ENCODE data around the gene ZNF189. TPM values are rescaled to one million over a fixed set of nuclear protein-coding genes. Genes with fewer than 3 reads are reported as not detected.

The ZNF189 gene
- total RNA-seq, 1 donor from 2014 or later: 18.8 TPM

DNA sequence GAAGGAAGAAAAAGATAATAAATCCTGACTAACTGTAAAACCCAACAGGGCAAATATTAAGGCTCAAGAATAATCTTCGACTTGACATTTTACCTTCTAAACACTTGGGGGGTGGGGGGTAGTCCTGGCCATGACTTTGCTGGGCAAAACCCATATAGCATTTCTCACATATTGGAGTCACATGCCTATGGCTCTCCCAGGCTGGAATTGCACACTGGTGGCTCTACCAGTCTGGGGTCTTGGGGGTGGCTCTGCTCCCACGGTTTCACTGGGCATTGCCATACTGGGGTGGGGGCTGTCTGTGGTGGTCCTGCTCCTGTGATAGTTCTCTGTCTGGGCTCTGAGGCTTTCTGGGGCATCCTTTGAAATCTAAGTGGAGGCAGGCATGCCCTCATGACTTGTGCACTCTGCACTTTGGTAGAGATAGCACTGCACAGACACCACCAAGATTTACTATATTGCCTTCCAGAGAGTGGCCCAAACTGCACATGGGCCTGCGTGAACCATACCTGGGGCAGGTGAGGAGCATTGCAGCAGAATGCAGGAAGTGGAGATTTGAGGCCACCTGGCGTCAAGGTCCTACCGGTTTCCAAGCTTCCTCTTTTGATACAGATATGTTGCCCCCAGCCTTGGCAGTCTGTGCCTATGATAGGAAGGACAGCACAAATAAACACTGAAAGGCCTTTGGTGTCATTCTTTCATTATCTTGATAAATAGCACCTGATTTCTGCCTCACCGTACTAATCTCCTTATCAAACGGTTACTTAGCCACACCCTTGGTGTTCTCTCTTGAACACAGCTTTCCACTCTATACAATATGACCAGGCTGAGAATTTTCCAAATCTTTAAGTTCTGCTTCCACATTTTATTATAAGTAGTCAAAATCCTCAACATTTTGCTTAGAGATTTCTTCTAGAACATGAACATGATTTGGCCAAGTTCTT lies 43.6 kb upstream of the ZNF189 start:
- TF ChIP-seq, protein P1, sequence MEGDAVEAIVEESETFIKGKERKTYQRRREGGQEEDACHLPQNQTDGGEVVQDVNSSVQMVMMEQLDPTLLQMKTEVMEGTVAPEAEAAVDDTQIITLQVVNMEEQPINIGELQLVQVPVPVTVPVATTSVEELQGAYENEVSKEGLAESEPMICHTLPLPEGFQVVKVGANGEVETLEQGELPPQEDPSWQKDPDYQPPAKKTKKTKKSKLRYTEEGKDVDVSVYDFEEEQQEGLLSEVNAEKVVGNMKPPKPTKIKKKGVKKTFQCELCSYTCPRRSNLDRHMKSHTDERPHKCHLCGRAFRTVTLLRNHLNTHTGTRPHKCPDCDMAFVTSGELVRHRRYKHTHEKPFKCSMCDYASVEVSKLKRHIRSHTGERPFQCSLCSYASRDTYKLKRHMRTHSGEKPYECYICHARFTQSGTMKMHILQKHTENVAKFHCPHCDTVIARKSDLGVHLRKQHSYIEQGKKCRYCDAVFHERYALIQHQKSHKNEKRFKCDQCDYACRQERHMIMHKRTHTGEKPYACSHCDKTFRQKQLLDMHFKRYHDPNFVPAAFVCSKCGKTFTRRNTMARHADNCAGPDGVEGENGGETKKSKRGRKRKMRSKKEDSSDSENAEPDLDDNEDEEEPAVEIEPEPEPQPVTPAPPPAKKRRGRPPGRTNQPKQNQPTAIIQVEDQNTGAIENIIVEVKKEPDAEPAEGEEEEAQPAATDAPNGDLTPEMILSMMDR (IDR thresholded peaks at IDR 0.05; ENCODE audit: borderline replicate concordance): no peak
- Histone ChIP-seq H3K4me1 (no peaks in the 10 kb centered on the region), H3K9me3 (replicated peaks) (no peaks in the 10 kb centered on the region), H3K36me3 (no peaks in the 10 kb centered on the region), H3K27me3 (ENCODE audit: low read depth) (no peaks in the 10 kb centered on the region), H3K4me3 (no peak overlapping the region), H3K27ac (replicated peaks) (no peak overlapping the region)
- intact Hi-C loops (cut with micrococcal nuclease): no loop called here
- no peak for DNase-seq

DNA sequence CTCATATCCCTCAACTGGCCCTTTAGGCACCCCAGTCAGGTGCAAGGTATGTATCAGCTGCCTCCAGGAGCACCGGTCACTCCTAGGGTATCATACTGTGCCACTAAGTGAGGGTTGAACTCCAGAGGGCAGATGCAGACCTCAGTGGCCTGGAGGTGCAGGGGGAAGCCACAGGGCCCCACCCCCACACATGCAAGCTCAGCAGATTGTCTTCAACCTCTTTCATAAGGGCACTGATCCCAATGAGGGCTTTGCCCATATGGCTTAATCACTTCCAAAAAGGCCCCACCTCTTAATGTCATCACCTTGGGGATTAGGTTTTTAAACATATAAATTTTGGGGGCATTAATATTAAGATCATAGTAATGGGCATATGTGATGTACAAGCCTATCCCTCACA lies 42.0 kb upstream of the ZNF189 start:
- Histone ChIP-seq H3K4me3 (no peak overlapping the region), H3K9me3 (replicated peaks) (no peaks in the 10 kb centered on the region), H3K4me1 (no peaks in the 10 kb centered on the region), H3K27ac (replicated peaks) (no peak overlapping the region), H3K36me3 (no peaks in the 10 kb centered on the region), H3K27me3 (ENCODE audit: low read depth) (no peaks in the 10 kb centered on the region)
- intact Hi-C loops (cut with micrococcal nuclease): no loop called here
- DNase-seq: no peak
- TF ChIP-seq, protein P1 (IDR thresholded peaks at IDR 0.05; ENCODE audit: borderline replicate concordance): no peak

DNA sequence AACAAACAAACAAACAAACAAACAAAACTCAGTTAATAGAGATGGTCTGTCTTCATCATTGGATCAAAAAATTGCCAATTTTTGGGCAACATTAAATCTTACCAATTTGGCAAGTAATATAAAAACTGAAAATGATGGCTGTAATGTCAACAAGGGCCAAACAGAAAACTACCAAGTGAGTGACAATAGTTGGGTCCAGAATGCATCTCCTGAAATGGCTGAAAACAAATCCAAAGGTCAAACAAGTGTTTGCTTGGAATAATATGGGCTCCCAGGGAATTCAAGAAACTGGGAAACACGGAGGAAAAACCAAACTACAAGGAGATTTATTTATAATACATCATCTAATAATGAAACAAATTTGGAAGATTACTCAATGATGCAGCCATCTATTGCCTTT lies 39.0 kb upstream of the ZNF189 start:
- TF ChIP-seq, protein P1 (IDR thresholded peaks at IDR 0.05; ENCODE audit: borderline replicate concordance): no peak
- Histone ChIP-seq H3K4me1 (no peaks in the 10 kb centered on the region), H3K36me3 (no peaks in the 10 kb centered on the region), H3K27ac (replicated peaks) (no peak overlapping the region), H3K4me3 (no peak overlapping the region), H3K27me3 (ENCODE audit: low read depth) (no peaks in the 10 kb centered on the region), H3K9me3 (replicated peaks) (no peaks in the 10 kb centered on the region)
- intact Hi-C loops (cut with micrococcal nuclease): no loop called here
- no peak for DNase-seq

DNA sequence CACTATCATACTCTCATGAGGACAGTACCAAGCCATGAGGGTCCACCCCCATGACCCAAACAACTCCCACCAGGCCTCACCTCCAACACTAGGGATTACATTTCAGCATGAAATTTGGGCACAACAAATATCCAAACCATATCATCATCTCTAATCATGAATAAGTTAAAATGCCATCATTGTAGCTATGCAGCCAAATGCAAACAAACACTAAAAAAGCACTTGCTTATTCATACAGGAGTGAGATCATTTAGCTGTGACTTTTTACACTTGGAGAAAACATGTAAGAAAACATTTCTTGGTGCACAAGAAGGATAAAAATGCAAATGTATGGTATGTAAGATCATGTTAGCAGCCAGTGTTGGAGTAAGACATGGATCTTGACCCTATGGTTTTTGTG lies 38.0 kb upstream of the ZNF189 start:
- TF ChIP-seq, protein P1 (IDR thresholded peaks at IDR 0.05; ENCODE audit: borderline replicate concordance): no peak
- Histone ChIP-seq H3K9me3 (replicated peaks) (no peaks in the 10 kb centered on the region), H3K36me3 (no peaks in the 10 kb centered on the region), H3K4me1 (no peaks in the 10 kb centered on the region), H3K27ac (replicated peaks) (no peak overlapping the region), H3K4me3 (no peak overlapping the region), H3K27me3 (ENCODE audit: low read depth) (no peaks in the 10 kb centered on the region)
- DNase-seq: no peak
- intact Hi-C loops (cut with micrococcal nuclease): no loop called here

DNA sequence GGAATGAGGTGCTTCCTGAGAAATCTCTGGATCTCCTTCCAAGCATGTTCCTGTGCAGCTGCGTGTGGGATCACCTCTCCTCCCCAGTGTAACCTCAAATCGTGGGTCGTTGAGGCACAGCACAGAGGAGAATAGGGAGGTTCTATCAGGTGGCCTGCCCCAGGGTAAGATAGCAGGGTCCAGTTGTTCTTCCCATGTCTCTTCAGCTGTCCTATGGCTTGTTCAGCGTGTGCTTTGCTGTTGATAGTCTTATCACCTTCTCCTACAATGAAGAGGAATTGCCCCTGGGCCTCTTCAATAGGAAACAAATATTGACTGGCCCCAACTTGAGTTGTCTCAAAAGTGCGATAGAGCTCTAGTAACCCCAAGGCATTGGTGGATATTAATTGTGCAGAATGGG lies 36.2 kb upstream of the ZNF189 start:
- TF ChIP-seq, protein P1 (IDR thresholded peaks at IDR 0.05; ENCODE audit: borderline replicate concordance): no peak
- Histone ChIP-seq H3K4me1 (no peaks in the 10 kb centered on the region), H3K36me3 (no peaks in the 10 kb centered on the region), H3K4me3 (no peak overlapping the region), H3K27ac (replicated peaks) (no peak overlapping the region), H3K9me3 (replicated peaks) (no peaks in the 10 kb centered on the region), H3K27me3 (ENCODE audit: low read depth) (no peaks in the 10 kb centered on the region)
- no peak for DNase-seq
- intact Hi-C loops (cut with micrococcal nuclease): no loop called here
